CD14-positive monocyte (primary cell): ENCODE measurements around the gene MRLN. TPM values are rescaled to one million over a fixed set of nuclear protein-coding genes. Genes with fewer than 3 reads are reported as not detected.

Source experiments
- DNase-seq, 3 donors: peaks; one replicate each; pipeline ENCODE4 v3.0.0-alpha.2; 2011 to 2022
- H2AFZ ChIP-seq: 2 replicates; pipeline ENCODE4 v1.6.0; 2012; ENCODE audit warnings: mild to moderate bottlenecking, low read depth, low read length, inconsistent platforms; ENCODE audit not compliant: insufficient read depth, poor library complexity, severe bottlenecking
- H3K27ac ChIP-seq, 2 donors: 1 replicate in 1 of 2; 2 replicates in 1 of 2; pipeline ENCODE4 v1.5.1; 2012 to 2013; ENCODE audit warnings: low read length in 2 of 2, control low read depth in 1 of 2, inconsistent platforms in 1 of 2, low read depth in 1 of 2, mild to moderate bottlenecking in 1 of 2
- H3K27me3 ChIP-seq, 2 donors: one replicate each; pipeline versions ENCODE4 v1.6.0 to v1.6.1; 2011 to 2013; ENCODE audit warnings: low read length in 2 of 2; ENCODE audit not compliant: control insufficient read depth in 2 of 2, insufficient read depth in 2 of 2
- H3K36me3 ChIP-seq, 2 donors: replicated peaks in 1 of 2; 1 replicate in 1 of 2; 2 replicates in 1 of 2; pipeline versions ENCODE4 v1.5.1 to v1.6.1; 2012 to 2013; ENCODE audit warnings: low read length in 2 of 2, control low read depth in 1 of 2, inconsistent platforms in 1 of 2, mild to moderate bottlenecking in 1 of 2; ENCODE audit not compliant: insufficient read depth in 2 of 2, control insufficient read depth in 1 of 2
- H3K4me1 ChIP-seq, 2 donors: 1 replicate in 1 of 2; 2 replicates in 1 of 2; pipeline versions ENCODE4 v1.5.1 to v1.6.1; 2012 to 2013; ENCODE audit warnings: low read length in 2 of 2, control low read depth in 1 of 2, inconsistent platforms in 1 of 2, mild to moderate bottlenecking in 1 of 2, moderate library complexity in 1 of 2; ENCODE audit not compliant: insufficient read depth in 2 of 2, control insufficient read depth in 1 of 2
- H3K4me2 ChIP-seq: replicated peaks from 2 replicates; pipeline ENCODE3; 2012; ENCODE audit warnings: low read length, moderate library complexity, mild to moderate bottlenecking; ENCODE audit not compliant: poor library complexity, severe bottlenecking; ENCODE audit errors: extremely low read depth
- H3K4me3 ChIP-seq, 3 experiments: fragments of 200-600 bp in 1 of 3; sonication (generic) in 1 of 3; replicated peaks in 1 of 3; 1 replicate in 2 of 3; 2 replicates in 1 of 3; pipeline ENCODE4 v1.5.1; 2011 to 2013; ENCODE audit warnings: low read length in 3 of 3, mild to moderate bottlenecking in 3 of 3, control low read depth in 2 of 3, low read depth in 2 of 3, inconsistent platforms in 1 of 3, moderate library complexity in 1 of 3
- H3K79me2 ChIP-seq: 2 replicates; pipeline ENCODE4 v1.6.0; 2012; ENCODE audit warnings: mild to moderate bottlenecking, control low read depth, inconsistent platforms, low read length, moderate library complexity; ENCODE audit not compliant: insufficient read depth
- H3K9ac ChIP-seq: 2 replicates; pipeline ENCODE4 v1.6.0; 2017; ENCODE audit warnings: low read length, mild to moderate bottlenecking; ENCODE audit not compliant: insufficient read depth, poor library complexity, severe bottlenecking
- H3K9me3 ChIP-seq, 2 donors: replicated peaks in 1 of 2; 1 replicate in 1 of 2; 2 replicates in 1 of 2; pipeline versions ENCODE4 v1.5.1 to v1.6.1; 2012 to 2013; ENCODE audit warnings: low read length in 2 of 2, control low read depth in 1 of 2; ENCODE audit not compliant: control insufficient read depth in 1 of 2, insufficient read depth in 1 of 2
- H4K20me1 ChIP-seq: 2 replicates; pipeline ENCODE4 v1.6.0; 2012; ENCODE audit warnings: mild to moderate bottlenecking, low read length, control low read depth, moderate library complexity; ENCODE audit not compliant: insufficient read depth
- H3K27ac Mint-ChIP-seq, 7 donors: one replicate each; pipeline ENCODE4 v1.8.0; 2020; ENCODE audit warnings: mild to moderate bottlenecking in 7 of 7, mixed read lengths in 7 of 7, moderate library complexity in 6 of 7, inconsistent platforms in 2 of 7
- H3K27me3 Mint-ChIP-seq, 3 donors: one replicate each; pipeline ENCODE4 v1.8.0; 2021 to 2022; ENCODE audit warnings: low read depth in 3 of 3, mild to moderate bottlenecking in 3 of 3, mixed read lengths in 3 of 3, moderate library complexity in 3 of 3, inconsistent platforms in 1 of 3
- H3K36me3 Mint-ChIP-seq, 2 donors: one replicate each; pipeline ENCODE4 v1.8.0; 2020; ENCODE audit warnings: mixed read lengths in 2 of 2, inconsistent platforms in 1 of 2, mild to moderate bottlenecking in 1 of 2
- H3K4me1 Mint-ChIP-seq: one replicate; pipeline ENCODE4 v1.8.0; 2020; ENCODE audit warnings: mild to moderate bottlenecking, mixed read lengths
- H3K4me3 Mint-ChIP-seq, 2 donors: one replicate each; pipeline ENCODE4 v1.8.0; 2020; ENCODE audit warnings: mild to moderate bottlenecking in 2 of 2, mixed read lengths in 2 of 2, moderate library complexity in 1 of 2
- H3K9me3 Mint-ChIP-seq, 7 donors: one replicate each; pipeline ENCODE4 v1.8.0; 2020 to 2022; ENCODE audit warnings: mixed read lengths in 7 of 7, mild to moderate bottlenecking in 6 of 7, moderate library complexity in 6 of 7, inconsistent platforms in 2 of 7
- WGBS: methylation state at CpG from one replicate; pipeline ENCODE4 v1.1.5; 2013; ENCODE audit warnings: missing lambda C conversion rate; ENCODE audit not compliant: insufficient coverage; 5-methylcytosine and 5-hydroxymethylcytosine counted together
- intact Hi-C, 2 donors: fragments of 100-400 bp; cut with micrococcal nuclease; formaldehyde crosslinking; loops; one replicate each; pipeline versions ENCODE4 v1.15.0 to v1.15.1; 2023
- polyA plus RNA-seq, 3 donors: library from polyadenylated mRNA; depleted of rRNA in 1 of 3; unstranded in 2 of 3; stranded (reverse) in 1 of 3; fragments of 300-500 nt in 2 of 3; fragments of >200 nt in 1 of 3; fragmentation: Illumina TruSeq in 2 of 3; gene quantifications; 1 replicate in 2 of 3; 2 replicates in 1 of 3; pipeline ENCODE4 v1.2.3, GENCODE V29; 2012 to 2021
- TF ChIP-seq, protein P1 (sequence below): fragments of 200-600 bp; IDR thresholded peaks from one replicate; pipeline ENCODE4 v1.8.0; 2022; ENCODE audit warnings: antibody characterized with exemption, mild to moderate bottlenecking

The MRLN gene
- polyA plus RNA-seq, 3 donors = not detected

DNA sequence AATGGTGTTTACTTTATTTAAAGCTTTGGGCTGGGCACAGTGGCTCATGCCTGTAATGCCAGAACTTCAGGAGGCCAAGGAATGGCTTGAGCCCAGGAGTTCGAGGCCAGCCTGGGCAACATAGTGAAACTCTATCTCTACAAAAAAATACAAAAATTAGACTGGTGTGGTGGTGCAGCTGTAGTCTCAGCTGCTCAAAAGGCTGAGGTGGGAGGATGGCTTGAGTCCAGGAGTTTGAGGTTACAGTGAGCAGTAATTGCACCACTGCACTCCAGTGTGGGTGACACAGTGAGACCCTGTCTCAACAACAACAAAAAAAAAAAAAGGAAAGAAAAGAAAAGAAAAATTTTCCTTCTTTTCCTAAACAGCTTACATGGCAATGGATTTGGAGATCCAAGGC lies 65.6 kb downstream of the MRLN start:
- Mint-ChIP-seq H3K4me1 (no peaks in the 10 kb centered on the region), H3K4me3 (no peak overlapping the region), H3K27me3 (no peaks in the 10 kb centered on the region), H3K36me3 (no peaks in the 10 kb centered on the region), H3K27ac (peak overlapping the region in 1 of 7 donors; percentile 63), H3K9me3 (peaks cover 0 to 9% (median 0%) of the 10 kb centered on the region in 7 donors)
- no peaks in the 10 kb centered on the region for H3K9me3 ChIP-seq
- H3K36me3 ChIP-seq = no peaks in the 10 kb centered on the region
- no peak overlapping the region for H2AFZ ChIP-seq
- no peak overlapping the region for H3K4me2 ChIP-seq
- TF ChIP-seq, protein P1, sequence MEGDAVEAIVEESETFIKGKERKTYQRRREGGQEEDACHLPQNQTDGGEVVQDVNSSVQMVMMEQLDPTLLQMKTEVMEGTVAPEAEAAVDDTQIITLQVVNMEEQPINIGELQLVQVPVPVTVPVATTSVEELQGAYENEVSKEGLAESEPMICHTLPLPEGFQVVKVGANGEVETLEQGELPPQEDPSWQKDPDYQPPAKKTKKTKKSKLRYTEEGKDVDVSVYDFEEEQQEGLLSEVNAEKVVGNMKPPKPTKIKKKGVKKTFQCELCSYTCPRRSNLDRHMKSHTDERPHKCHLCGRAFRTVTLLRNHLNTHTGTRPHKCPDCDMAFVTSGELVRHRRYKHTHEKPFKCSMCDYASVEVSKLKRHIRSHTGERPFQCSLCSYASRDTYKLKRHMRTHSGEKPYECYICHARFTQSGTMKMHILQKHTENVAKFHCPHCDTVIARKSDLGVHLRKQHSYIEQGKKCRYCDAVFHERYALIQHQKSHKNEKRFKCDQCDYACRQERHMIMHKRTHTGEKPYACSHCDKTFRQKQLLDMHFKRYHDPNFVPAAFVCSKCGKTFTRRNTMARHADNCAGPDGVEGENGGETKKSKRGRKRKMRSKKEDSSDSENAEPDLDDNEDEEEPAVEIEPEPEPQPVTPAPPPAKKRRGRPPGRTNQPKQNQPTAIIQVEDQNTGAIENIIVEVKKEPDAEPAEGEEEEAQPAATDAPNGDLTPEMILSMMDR = no peak
- H3K9ac ChIP-seq = no peak overlapping the region
- H3K27ac ChIP-seq = no peak overlapping the region
- no peaks in the 10 kb centered on the region for H3K4me1 ChIP-seq
- H3K4me3 ChIP-seq = no peak overlapping the region
- no CpG with 5 or more reads among the region's 1 CpG for WGBS
- no peaks in the 10 kb centered on the region for H4K20me1 ChIP-seq
- no peak for DNase-seq
- intact Hi-C loops = no loop called here
- H3K27me3 ChIP-seq = no peaks in the 10 kb centered on the region
- no peaks in the 10 kb centered on the region for H3K79me2 ChIP-seq

Other genes starting within 250 kb of the MRLN start
- gene SLC16A9, start 43.6 kb downstream of the MRLN start, polyA plus RNA-seq = not detected
- gene CCDC6, start 153.1 kb upstream of the MRLN start, polyA plus RNA-seq = 10 to 100 TPM in 1 of 3 donors, 1 to 10 TPM in 2; 4.2 to 13.5 (median 6.2) TPM